GM19351 (cell line): ENCODE results near the gene SNTG2.
"Not testable (repeated sequence)": the region's sequence is repeated elsewhere in the genome, so short reads cannot be mapped to it uniquely, and the experiment has no call there.

Experiments
- ATAC-seq: cut with Tn5 transposase; IDR thresholded peaks from one replicate; pipeline ENCODE4 v1.9.1; 2021; ENCODE audit warnings: mild to moderate bottlenecking, moderate library complexity; ENCODE audit not compliant: unreplicated experiment

SNTG2 gene

GRCh38 chr2:1400943-1401735 lies 450.5 kb downstream of the SNTG2 start:
- no peak for ATAC-seq

- no peak for ATAC-seq
These were observed 451.4 kb downstream of the SNTG2 start for GRCh38 chr2:1402064-1402463.

- no peak for ATAC-seq
These were observed 452.9 kb downstream of the SNTG2 start for GRCh38 chr2:1403565-1403964.

- no peak for ATAC-seq
These were observed 454.5 kb downstream of the SNTG2 start for GRCh38 chr2:1405124-1405523.

- no peak for ATAC-seq
These were observed 455.3 kb downstream of the SNTG2 start for GRCh38 chr2:1405967-1406366.

GRCh38 chr2:1406434-1406833 lies 455.8 kb downstream of the SNTG2 start:
- no peak for ATAC-seq

- ATAC-seq, result no peak
These were observed 457.5 kb downstream of the SNTG2 start for GRCh38 chr2:1407950-1408675.

- ATAC-seq, result no peak
These were observed 462.6 kb downstream of the SNTG2 start, which contains the start of gene TPO for GRCh38 chr2:1413156-1413710. Gene TPO, plus strand, starts transcription at chr2:1413463. Its CDS starts 946 bp downstream, at chr2:1414409.

GRCh38 chr2:1414121-1414520 lies 463.5 kb downstream of the SNTG2 start:
- no peak for ATAC-seq

GRCh38 chr2:1414901-1415300 lies 464.3 kb downstream of the SNTG2 start:
- ATAC-seq, result not testable (repeated sequence)

GRCh38 chr2:1415501-1415900 lies 464.9 kb downstream of the SNTG2 start:
- no peak for ATAC-seq
